Upper lobe of left lung (tissue), 6 donors: ENCODE measurements around the gene C1QTNF9. TPM values are rescaled to one million over a fixed set of nuclear protein-coding genes. Genes with fewer than 3 reads are reported as not detected.
"Not testable (repeated sequence)": the region's sequence is repeated elsewhere in the genome, so short reads cannot be mapped to it uniquely, and the experiment has no call there.

Source experiments
- ATAC-seq, 2 donors: fragments of 200-7000 bp; cut with Tn5 transposase; one replicate each; pipeline ENCODE4 v1.9.1; 2022; ENCODE audit warnings: mild to moderate bottlenecking in 2 of 2, moderate library complexity in 2 of 2; ENCODE audit not compliant: low FRiP score in 2 of 2
- DNase-seq, 2 donors: peaks; one replicate each; pipeline ENCODE4 v3.0.0-alpha.2; 2019 to 2020
- H3K27ac ChIP-seq, 4 donors: fragments of 200-600 bp; sonication (generic); one replicate each; pipeline ENCODE4 v1.5.1; 2016 to 2019
- H3K27me3 ChIP-seq, 4 donors: fragments of 200-600 bp; sonication (generic); one replicate each; pipeline ENCODE4 v1.5.1; 2017 to 2019
- H3K36me3 ChIP-seq, 4 donors: fragments of 200-600 bp; sonication (generic); one replicate each; pipeline ENCODE4 v1.5.1; 2016 to 2019
- H3K4me1 ChIP-seq, 4 donors: fragments of 200-600 bp; sonication (generic); one replicate each; pipeline ENCODE4 v1.5.1; 2018 to 2019
- H3K4me3 ChIP-seq, 4 donors: fragments of 200-600 bp; sonication (generic); one replicate each; pipeline ENCODE4 v1.5.1; 2017 to 2019; ENCODE audit warnings: mild to moderate bottlenecking in 2 of 4, moderate library complexity in 1 of 4
- H3K9me3 ChIP-seq, 4 donors: fragments of 200-600 bp; sonication (generic); one replicate each; pipeline ENCODE4 v1.5.1; 2018 to 2019
- CTCF ChIP-seq, 6 experiments: fragments of 450-650 bp in 4 of 6; fragments of 200-600 bp in 2 of 6; sonication (generic) in 2 of 6; IDR thresholded peaks; one replicate each; pipeline ENCODE4 v1.5.1; 2016 to 2019; ENCODE audit warnings: antibody characterized with exemption in 6 of 6
- EP300 ChIP-seq, 4 donors: sonication (generic); formaldehyde crosslinking; IDR thresholded peaks; one replicate each; pipeline ENCODE4 v1.5.1; 2017; ENCODE audit warnings: antibody characterized with exemption in 4 of 4, control low read depth in 2 of 4
- POLR2A ChIP-seq, 4 donors: fragments of 450-650 bp; IDR thresholded peaks; one replicate each; pipeline ENCODE4 v1.5.1; 2016 to 2017; ENCODE audit warnings: antibody characterized with exemption in 4 of 4, mild to moderate bottlenecking in 2 of 4
- POLR2AphosphoS5 ChIP-seq, 2 donors: sonication (generic); formaldehyde crosslinking; IDR thresholded peaks; one replicate each; pipeline ENCODE4 v1.5.1; 2017; ENCODE audit warnings: antibody characterized with exemption in 2 of 2
- WGBS, 2 donors: methylation state at CpG; one replicate each; pipeline ENCODE4 v1.1.5; 2017 to 2018; 5-methylcytosine and 5-hydroxymethylcytosine counted together
- total RNA-seq, 6 donors: library from RNA; depleted of rRNA in 4 of 6; stranded (reverse); fragments of >200 nt in 4 of 6; gene quantifications; one replicate each; pipeline versions ENCODE4 v1.1.0 to v1.2.1, GENCODE V29; 2016 to 2021
- donor health status: DM: no; HTN: no; CAD: no; lungs with moderate emphysema.
- donor health status: DM: no; HTN: yes; CAD: no; lungs with severe emphysema.

Gene C1QTNF9
- total RNA-seq, 6 donors from 2014 or later, result 0.30 to 0.39 TPM; not detected in 4

GRCh38 chr13:24356270-24356669, 46.9 kb downstream of the C1QTNF9 start:
- Histone ChIP-seq H3K27ac (no peak overlapping the region), H3K36me3 (no peaks in the 10 kb centered on the region), H3K9me3 (no peaks in the 10 kb centered on the region), H3K27me3 (no peaks in the 10 kb centered on the region), H3K4me3 (no peak overlapping the region), H3K4me1 (no peaks in the 10 kb centered on the region)
- TF ChIP-seq POLR2A (IDR thresholded peaks at IDR 0.05), result no peak
- TF ChIP-seq EP300 (IDR thresholded peaks at IDR 0.05), result no peak
- TF ChIP-seq POLR2AphosphoS5 (IDR thresholded peaks at IDR 0.05), result no peak
- TF ChIP-seq CTCF (IDR thresholded peaks at IDR 0.05), result no peak
- ATAC-seq (no peak), DNase-seq (no peak)
- WGBS, 2 donors, result 87 to 96% methylated on average over 7 of the region's 7 CpGs

DNA sequence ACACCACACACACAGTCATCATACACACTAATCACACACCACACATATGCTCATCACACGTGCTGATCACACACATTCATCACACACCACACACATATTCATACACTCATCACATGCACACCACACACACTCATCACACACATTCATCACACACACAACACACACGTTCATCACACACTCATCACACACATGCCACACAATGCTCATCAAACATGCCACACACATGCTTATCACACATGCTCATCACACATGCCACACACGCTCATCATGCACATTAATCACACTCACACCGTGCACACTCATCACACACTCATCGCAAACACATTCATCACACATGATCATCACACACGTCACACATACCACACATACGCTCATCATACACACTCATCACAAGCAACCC, 47.5 kb downstream of the C1QTNF9 start:
- no peak for TF ChIP-seq EP300 (IDR thresholded peaks at IDR 0.05)
- no peak for TF ChIP-seq CTCF (IDR thresholded peaks at IDR 0.05)
- no peak for TF ChIP-seq POLR2A (IDR thresholded peaks at IDR 0.05)
- TF ChIP-seq POLR2AphosphoS5 (IDR thresholded peaks at IDR 0.05), result no peak
- WGBS, 2 donors, result 96 to 99% methylated on average over 7 of the region's 7 CpGs
- no peak overlapping the region for H3K27ac ChIP-seq
- H3K9me3 ChIP-seq, result no peaks in the 10 kb centered on the region
- ATAC-seq (no peak), DNase-seq (no peak)
- no peaks in the 10 kb centered on the region for H3K4me1 ChIP-seq
- H3K27me3 ChIP-seq, result no peaks in the 10 kb centered on the region
- no peaks in the 10 kb centered on the region for H3K36me3 ChIP-seq
- H3K4me3 ChIP-seq, result no peak overlapping the region

DNA sequence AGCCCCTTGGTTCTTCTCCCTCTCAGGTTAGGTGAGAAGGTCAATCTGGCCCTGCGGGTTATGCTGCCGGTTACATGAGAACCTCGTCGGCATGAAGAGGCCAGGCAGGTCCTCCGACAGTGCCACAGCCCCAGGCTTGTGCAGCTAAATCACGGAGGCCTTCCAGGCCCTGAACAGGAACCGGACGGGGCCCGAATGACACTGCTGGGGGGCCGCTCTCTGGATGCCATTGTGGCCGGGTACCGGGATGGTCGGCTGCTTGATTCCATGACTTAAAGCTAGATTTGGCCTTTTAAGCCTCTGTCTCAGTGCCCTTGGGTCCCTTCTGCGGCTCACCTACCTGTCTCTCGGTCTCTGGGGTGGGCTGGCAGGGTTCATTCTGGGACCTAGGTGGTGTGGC, 48.4 kb downstream of the C1QTNF9 start:
- Histone ChIP-seq H3K27me3 (no peaks in the 10 kb centered on the region), H3K4me3 (no peak overlapping the region), H3K27ac (no peak overlapping the region), H3K4me1 (no peaks in the 10 kb centered on the region), H3K9me3 (no peaks in the 10 kb centered on the region), H3K36me3 (no peaks in the 10 kb centered on the region)
- DNase-seq (peak in 1 of 2 donors; percentile 57), ATAC-seq (no peak)
- 92 to 94% methylated on average over 3 to 15 of the region's 15 CpGs for WGBS, 2 donors
- TF ChIP-seq POLR2A (IDR thresholded peaks at IDR 0.05) (no peak), EP300 (IDR thresholded peaks at IDR 0.05) (no peak), POLR2AphosphoS5 (IDR thresholded peaks at IDR 0.05) (no peak), CTCF (IDR thresholded peaks at IDR 0.05) (no peak)

DNA sequence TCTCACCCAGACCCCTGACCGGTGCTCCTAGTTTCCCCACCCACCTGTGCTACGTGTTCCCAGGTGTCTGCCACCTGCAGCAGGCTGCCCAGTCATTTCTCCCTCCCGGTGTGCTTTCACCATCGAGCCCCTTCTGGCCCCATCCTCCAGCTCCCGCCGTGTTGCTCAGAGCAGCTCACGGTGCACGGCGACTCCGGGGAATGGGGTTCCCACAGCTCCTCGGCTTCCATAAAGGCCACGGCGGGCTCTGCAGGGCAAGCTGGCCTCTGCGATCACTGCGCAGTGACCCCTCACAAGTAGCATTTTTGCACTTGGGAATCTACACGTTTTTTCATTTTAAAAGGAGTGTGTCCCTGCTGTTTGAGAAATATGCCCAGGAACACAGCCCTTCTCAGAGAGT, 49.5 kb downstream of the C1QTNF9 start:
- not testable (repeated sequence) for ATAC-seq, H3K27ac ChIP-seq, H3K4me3 ChIP-seq, H3K4me1 ChIP-seq, H3K36me3 ChIP-seq, H3K27me3 ChIP-seq, H3K9me3 ChIP-seq
- DNase-seq, result peak in 1 of 2 donors; percentile 57
- 81 to 84% methylated on average over 14 to 16 of the region's 16 CpGs for WGBS, 2 donors

- H3K27ac ChIP-seq, ATAC-seq, H3K4me1 ChIP-seq, H3K4me3 ChIP-seq, H3K36me3 ChIP-seq, H3K9me3 ChIP-seq, H3K27me3 ChIP-seq, DNase-seq: not testable (repeated sequence)
- WGBS, 2 donors, result 63 to 74% methylated on average over 6 to 9 of the region's 9 CpGs
Observed at GRCh38 chr13:24359252-24359651, 49.9 kb downstream of the C1QTNF9 start.

- 92 to 93% methylated on average over 6 to 7 of the region's 7 CpGs for WGBS, 2 donors
- TF ChIP-seq CTCF (IDR thresholded peaks at IDR 0.05), result no peak
- TF ChIP-seq EP300 (IDR thresholded peaks at IDR 0.05), result no peak
- no peak for TF ChIP-seq POLR2A (IDR thresholded peaks at IDR 0.05)
- TF ChIP-seq POLR2AphosphoS5 (IDR thresholded peaks at IDR 0.05), result no peak
Observed at GRCh38 chr13:24360106-24360505, 50.7 kb downstream of the C1QTNF9 start.

More at GRCh38 chr13:24360106-24360505, 50.7 kb downstream of the C1QTNF9 start:
- Histone ChIP-seq H3K36me3 (no peaks in the 10 kb centered on the region), H3K4me1 (no peaks in the 10 kb centered on the region), H3K27me3 (no peaks in the 10 kb centered on the region), H3K4me3 (no peak overlapping the region), H3K27ac (no peak overlapping the region), H3K9me3 (no peaks in the 10 kb centered on the region)
- DNase-seq (no peak), ATAC-seq (no peak)
